ENCODE results near the gene LYPD5.

LYPD5 gene

GRCh38 chr19:43749898-43750297, 52.3 kb downstream of the LYPD5 start:
- no peak for DNase-seq

- no peak for DNase-seq
Observed at GRCh38 chr19:43749152-43749551, 53.1 kb downstream of the LYPD5 start.

- DNase-seq: no peak
Observed at GRCh38 chr19:43748685-43749084, 53.6 kb downstream of the LYPD5 start.

- DNase-seq: no peak
Observed at GRCh38 chr19:43748205-43748594, 54.0 kb downstream of the LYPD5 start.

- DNase-seq: no peak
Observed at GRCh38 chr19:43747557-43748204, 54.6 kb downstream of the LYPD5 start.
